ENCODE data around the gene FCHSD2.
"Not testable (repeated sequence)": the region's sequence is repeated elsewhere in the genome, so short reads cannot be mapped to it uniquely, and the experiment has no call there.

Gene FCHSD2

DNA sequence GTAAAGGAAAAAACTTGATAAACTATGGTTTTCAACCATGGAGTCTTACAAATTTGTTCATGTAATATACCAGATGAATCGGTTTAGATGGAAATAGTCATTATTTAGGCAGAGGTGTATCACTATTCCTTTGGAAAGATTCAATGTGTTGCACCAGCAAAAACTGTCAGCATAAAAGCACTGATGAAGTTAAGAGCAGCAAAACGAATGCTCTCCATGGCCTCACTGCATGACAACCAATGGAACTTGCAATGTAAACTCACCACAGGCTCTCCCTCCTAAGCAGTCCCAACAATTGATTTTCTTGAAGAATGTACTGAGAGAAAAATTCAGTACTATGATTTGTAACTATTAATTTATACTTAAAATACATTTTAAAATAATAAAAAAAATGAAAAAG is 139.9 kb downstream of the FCHSD2 start:
- DNase-seq: no peak

DNA sequence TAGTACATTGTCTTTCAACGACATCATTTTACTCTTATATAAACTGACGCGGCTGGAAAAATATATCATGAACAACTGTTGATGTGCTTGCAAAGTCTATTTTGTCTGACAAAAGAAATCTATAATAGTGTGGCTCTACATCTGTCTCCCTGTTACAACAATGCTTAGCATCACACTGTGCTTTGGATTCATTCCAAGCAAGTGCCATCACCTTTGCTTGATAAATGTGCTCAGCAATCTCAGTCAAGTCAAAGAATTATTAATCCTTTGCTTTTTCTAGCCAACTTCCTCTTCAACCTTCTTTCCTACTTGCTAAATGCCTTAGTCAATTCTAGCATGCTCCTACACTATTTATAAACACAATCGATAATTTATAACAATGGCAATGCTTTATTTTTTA is 140.5 kb downstream of the FCHSD2 start:
- DNase-seq: no peak

DNA sequence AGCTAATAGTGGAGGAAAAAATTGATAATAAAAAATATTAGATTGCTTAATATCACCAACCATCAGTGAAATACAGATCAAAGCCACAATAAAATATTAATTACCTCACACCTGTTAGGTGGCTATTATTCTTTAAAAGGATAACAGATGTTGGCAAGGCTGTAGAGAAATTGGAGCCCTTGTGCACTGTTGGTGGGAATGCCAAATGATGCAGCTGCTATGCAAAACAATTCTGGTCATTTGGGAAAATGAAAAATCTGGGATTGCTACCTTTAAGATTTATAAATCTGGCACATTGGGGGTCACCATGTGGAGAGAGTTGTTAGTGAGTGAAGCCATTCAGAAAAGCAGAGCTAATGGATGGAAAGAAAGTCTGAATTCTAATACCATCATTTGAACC is 143.4 kb downstream of the FCHSD2 start:
- no peak for DNase-seq

DNA sequence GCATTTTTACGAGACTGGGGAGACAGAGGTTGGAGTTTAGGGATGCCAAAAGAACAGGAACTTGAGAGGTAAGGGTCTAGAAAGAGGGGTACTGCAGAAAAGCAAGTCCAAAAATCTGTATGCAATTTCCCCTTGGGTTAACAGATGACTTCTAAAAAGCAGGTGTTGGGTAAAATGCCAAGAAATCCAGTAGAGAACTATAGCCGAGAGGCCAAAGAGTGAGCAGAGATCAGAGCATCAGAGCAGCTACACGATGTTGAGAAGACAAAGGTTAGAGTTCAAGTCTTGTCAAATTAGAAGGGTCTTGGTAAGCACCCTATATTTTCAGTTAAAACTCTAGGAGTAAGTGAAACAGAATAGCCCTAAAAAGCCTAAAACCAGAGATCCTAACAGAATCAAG is 145.2 kb downstream of the FCHSD2 start:
- DNase-seq: peak; percentile 18

DNA sequence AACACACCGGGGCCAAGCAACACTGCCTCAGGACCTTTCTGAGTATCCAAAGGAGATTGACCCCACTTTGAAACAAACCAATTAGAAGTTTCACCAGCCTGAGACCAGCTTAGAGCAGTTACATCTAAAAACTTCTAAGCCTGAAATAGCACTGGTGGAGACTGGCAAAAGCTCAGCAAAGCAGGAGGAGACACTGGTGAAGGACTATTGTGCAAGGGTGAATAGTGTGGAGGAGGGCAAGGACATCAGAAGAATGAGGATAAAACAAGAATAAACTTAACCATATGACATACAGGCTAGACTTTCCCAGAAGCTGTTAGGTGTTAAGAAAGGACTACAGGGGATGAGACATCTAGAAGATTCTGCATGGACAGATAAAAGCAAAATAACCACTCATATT is 152.4 kb downstream of the FCHSD2 start:
- no peak for DNase-seq

DNA sequence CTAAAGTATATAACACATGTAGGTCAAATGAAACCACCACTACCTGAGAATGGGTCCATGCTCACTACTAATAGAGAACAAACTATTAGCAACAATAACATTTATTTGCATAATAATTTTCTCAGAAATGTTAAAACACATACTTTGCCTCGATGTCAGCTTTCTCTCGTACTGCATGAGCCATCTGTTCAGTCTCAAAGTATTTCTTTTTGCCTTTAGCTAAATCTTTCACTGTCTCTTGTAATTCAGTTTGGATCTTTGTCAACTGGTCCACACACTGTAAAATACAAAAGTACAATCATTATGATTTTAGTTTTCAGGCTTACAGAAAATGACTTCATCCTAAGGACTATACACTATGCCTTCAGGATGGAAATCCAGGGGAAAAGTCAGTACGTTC is 153.3 kb downstream of the FCHSD2 start:
- DNase-seq: no peak

DNA sequence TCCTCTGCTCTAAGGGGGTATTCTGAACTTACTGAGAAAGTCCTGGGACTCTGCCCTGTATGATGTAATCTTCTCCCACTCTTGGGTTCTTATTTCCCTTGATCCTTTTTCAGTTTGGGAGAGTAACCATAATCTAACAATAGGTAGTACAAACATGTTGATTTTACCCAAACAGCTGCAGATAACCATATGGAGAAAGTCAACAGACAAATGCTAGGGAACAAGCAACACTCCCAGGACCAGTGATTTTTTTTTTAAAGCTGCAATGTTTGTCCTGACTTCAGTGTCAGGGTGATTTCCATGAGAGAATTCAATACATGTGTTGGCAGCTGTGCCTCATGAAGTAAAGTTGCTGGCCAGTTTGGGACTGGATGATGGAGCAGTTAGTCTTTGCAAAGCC is 156.5 kb downstream of the FCHSD2 start:
- DNase-seq: no peak

DNA sequence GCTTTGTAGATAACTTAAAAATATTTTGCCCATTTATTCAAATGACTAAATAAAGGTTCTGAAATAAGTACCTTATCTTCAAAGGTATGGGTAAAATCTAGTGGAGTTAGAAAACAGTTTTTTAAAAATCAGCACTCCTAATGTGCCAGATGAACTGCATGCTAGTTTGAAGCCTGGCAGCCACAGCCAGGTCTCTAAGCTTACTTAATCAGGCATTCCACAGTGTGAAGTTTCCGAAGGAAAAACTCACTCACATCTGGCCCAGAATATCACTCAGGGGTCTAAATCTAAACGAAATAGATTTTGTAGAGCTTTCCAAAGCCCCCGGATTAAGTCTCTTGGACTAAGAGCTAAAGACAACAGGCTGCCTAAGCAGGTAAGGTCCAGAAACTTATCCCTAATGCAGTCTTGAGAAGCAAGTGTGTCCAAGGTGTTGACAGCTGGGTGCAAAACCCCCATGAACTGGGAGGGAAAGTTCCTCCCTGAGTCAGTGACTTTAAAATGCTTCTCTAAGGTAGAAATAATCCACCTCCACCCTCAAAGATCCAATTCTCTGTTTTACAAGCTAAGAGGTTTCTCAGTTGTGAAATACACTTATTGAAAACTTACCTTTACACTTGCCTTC is 157.6 kb downstream of the FCHSD2 start:
- no peak for DNase-seq

DNA sequence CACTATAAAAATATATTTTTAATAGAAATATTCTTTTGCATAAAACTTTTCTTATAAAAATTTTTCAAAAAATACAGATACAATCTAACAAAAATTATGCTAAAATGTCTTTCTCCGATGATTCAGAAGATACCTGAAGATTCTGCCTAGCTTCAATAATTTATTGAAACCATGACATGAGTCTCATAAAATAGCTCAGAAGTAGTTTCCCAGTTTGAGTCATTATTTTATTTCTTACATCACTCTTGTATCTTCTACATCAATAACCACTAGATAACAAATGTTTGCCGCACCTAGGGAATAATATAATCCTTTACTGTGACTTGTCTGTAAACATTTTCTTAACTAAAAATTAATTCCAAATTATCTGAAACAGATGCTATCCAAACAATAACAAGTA is 158.6 kb downstream of the FCHSD2 start:
- no peak for DNase-seq

DNA sequence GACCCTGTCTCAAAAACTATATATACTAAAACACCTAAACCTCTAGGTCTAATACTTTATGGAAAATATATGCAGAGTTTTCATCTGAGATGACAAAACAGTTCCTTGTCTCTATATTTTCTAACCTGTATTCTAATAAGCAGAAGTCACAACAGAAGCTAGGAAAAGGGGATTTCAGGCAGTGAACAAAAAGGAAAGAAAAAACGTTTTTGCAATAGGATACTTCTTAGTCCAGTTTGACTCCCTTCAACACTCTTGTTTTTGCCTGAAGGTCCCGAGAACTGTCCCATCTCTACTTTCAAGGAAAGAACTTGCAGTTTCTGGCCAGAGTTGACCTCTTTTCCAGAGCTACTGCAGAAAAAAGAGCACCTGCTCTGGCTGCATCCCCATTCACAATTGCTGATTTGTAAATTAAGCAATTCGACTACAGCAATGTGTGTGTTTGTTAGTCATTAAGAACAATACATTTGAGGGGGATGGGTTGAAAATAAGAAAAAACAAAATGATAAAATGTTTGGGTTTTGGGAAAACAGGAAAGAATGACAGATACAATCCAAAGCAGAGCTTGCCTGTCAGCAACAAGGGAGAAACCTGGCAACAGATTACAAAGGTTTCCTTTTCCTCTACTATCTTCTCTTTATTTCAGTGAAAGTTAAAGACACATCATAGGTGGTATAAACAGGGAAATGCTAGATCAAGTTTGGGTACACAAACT is 160.0 kb downstream of the FCHSD2 start:
- DNase-seq: no peak

DNA sequence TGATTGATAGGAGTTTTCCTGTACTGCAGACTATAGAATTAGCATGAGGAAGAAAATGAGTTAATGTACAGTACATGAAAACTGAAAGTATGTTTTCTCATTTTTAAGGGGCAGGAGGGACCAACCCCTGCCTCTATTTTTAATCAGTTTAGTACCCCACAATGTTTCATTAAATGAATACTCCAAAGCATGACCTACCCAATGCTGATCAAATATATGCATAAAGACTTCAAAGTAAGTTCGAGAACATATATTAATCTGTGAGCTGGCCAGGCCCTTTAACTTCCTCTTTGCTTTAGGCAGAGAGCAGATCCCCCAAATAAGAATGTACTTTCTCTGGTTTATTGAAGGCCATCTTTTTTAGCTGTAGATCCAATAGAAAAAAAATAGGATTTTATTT is 161.0 kb downstream of the FCHSD2 start:
- DNase-seq: no peak

DNA sequence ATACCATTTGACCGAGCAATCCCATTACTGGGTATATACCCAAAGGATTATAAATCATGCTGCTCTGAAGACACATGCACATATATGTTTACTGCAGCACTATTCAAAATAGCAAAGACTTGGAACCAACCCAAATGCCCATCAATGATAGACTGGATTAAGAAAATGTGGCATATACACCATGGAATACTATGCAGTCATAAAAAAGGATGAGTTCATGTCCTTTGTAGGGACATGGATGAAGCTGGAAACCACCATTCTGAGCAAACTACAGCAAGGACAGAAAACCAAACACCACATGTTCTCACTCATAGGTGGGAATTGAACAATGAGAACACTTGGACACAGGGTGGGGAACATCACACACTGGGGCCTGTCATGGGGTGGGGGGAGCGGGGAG is 164.3 kb downstream of the FCHSD2 start:
- not testable (repeated sequence) for DNase-seq

DNA sequence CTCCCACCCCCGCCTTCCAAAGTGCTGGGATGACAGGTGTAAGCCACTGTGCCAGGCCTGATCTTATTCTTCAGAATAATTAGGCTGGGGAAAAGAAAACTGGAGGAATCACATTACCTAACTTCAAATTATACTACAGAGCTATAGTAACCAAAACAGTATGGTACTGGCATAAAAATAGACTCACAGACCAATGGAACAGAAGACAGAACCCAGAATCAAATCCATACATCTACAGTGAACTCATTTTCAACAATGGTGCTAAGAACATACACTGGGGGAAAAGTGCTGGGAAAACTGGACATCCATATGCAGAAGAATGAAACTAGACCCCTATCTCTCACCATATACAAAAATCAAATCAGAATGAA is 165.6 kb downstream of the FCHSD2 start:
- not testable (repeated sequence) for DNase-seq

DNA sequence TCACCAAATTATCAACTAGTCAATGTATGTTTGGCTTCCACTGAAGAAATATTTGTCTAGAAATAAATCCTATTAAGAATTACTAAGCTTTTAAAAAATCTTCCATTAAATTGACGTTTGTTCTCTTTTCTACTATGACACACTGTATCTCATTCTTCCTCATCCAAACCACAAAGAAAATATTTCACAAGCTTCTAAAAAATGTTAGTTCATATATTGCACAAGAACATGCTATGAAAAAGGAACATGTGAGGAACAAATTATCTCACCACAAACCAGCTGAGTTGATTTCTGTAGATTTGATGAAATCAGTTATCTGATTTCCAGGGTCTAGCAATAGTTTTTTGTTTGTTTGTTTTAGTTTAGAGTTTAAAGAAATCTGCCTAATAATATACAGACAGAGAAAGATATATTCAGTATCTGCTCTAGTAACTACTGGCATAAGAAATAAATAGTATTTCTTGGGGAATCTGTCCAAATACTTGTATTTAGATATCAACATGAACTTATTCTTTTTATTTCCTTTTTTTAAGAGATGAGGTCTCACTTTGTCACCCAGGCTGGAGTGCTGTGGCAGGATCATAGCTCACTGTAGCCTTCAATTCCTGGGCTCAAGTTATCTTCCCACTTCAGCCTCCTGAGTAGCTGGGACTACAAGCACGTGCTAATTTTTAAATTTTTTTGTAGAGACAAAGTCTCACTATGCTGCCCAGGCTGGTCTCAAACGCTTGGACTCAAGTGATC is 166.2 kb downstream of the FCHSD2 start:
- peak; percentile 97 for DNase-seq

DNA sequence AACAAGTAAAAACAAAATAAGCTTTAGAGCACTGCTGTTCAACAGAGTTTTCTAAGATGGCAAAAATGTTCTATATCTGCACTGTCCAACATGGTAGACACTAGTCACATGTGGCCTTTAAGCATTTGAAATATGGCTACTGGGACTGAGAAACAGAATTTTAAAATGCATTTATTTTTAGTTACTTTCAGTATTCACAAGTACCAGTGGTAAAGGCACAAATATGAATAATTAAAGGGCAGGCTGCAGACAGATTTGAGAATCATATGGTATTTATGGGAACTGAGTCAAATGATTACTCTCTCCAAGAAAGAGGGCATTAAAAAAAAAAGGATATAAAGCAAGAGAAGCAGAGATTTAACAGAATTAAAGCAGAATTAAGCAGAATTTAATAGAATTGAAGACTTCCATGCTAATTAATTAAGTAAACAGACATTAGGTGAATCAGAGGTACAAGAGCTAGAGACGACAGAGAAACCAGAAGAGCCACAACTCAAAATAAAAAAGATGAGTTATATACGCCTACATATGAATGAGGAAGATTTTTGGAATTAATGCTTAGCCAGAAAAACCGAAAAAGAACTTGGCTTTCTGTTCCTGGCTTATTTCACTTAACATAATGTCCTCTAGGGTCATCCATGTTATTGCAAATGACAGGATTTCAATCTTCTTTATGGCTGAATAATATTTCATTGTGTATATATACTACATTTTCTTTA is 167.5 kb downstream of the FCHSD2 start:
- DNase-seq: no peak

DNA sequence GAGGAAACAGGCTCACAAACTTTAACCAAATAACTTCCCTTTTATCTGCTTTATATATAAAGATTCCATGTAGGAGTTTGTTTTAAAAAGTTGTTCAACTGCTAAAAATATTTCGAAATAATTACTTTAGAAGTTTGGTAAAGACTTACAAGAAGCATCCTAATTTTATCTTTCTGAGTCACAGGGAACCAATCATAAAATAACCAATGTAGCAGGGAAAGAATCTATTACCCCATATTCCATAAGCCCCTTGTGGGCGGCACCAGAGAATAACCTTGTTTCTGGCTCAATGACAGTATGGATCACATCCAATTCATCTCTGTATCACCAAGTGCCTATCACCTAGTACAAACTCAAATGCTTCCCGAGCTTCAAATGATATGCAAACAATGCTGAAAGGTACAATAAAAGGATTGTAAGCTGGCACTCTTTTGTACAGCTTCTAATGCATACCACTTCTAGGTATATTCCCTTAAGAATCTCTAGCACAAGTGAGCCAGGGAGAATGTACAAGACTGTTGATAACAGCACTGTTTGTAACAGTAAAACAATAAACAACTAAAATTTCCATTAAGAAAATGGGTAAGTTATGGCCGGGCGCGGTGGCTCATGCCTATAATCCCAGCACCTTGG is 169.5 kb downstream of the FCHSD2 start:
- no peak for DNase-seq

DNA sequence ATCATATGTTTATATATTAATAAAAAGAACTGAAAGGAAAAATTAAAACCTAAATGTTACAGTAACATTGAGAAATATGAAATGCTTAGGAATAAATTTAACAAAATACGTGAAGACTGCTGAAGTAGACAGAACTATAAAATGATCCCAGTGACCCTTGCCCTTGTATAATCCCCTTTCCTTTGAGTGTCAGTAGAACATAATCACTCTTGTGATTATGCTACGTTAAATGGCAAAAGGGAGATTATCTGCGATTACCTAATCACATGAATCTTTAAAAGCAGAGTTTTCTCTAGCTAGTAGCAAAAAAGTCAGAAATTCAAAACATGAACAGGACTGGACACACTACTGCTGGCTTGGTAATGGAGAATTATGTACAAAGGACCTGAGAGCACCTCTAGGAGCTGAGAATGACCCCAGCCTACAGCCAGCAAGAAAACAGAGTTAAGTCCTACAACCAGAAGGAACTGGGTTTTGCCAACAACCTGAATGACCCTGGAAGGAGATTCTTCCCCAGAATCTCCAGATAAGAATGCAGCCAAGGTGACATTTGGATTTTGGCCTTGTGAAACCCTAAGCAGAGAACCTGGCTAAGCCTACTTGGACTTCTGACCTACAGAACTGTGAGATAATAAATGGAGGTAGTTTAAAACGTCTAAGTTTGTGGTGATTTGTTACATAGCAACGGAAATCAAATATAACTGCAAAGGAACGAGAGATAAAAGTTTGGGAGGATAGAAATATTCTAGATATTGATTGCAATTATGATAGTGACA is 170.7 kb downstream of the FCHSD2 start:
- DNase-seq: no peak

DNA sequence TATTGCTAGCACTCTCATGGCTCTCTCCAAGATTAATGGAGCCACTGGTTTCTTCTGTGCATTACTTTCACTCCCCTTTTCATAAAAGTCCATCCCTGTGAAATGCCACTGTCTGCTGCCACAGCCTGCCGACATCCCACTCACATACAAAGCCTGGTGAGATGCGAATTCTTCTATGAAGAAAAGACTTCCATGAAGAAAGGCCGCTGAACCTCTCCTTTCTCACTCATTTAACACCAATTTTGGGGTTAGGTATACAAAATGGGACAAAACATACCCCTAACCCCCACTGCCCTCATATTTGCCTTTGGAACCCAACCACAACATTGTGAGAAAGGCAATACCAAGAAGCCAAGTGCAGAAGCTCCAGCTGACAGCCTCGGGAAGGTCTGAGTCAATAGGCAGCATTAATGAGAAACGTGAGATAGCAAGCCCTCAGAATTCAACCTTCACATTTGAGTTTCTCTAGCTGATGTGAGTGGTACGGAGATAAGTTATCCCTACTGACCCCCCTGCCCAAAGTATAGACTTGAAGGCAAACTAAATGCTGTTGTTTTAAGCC is 171.5 kb downstream of the FCHSD2 start:
- DNase-seq: no peak

DNA sequence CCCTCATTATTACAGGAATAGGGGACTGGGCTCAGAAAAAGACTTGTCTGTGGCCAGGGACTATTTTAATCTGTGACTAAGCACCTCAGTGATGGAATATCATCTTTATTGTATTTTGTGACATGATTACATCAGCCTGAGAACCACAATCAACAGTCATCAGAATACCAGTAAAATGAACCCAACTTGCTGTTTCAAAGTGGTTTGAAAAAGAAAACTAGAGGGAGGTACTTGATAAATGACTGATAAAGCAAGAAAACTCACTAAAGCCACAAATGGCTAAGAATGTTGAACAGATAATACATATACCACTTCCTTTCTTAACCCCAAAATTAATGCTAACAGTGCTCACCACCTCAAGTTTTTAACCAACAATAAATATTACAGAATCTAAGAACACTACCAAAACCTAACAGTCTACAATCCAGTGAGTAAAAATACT is 172.2 kb downstream of the FCHSD2 start:
- DNase-seq: peak; percentile 12

DNA sequence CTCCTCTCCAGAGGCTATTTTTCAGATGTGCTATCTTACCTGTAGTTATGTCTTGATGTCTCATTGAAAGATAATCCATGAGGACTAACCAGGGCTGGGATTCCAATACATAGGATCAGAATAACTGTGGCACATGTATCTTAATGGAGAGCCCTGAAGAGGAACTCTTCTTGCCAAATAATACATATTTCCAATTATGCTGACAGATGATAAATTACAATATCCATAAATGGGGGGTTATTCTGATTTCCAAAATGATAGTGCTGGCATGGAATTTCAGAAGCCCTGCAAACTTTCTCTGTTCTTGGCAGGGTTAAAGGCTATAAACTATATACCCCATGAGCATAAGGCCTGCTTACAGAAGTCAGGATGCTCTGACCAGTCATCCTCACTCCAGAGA is 173.7 kb downstream of the FCHSD2 start:
- DNase-seq: no peak

DNA sequence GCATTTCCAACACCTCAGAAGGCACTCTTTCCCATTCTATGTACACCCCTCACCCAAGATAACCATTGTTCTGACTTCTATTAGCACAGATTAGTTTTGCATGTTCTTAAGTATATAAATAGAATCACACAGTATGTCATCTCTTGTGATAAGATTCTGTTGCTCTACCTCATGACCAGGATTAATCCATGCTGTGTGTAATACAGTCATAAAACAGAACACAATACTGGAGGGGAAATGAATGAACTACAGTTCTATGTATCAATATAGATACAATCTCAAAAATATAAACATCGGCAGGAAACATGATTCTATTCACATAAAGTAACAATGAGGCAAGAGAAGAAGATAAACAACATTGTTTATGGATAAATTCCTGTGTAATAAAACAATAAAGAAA is 176.4 kb downstream of the FCHSD2 start:
- DNase-seq: no peak

DNA sequence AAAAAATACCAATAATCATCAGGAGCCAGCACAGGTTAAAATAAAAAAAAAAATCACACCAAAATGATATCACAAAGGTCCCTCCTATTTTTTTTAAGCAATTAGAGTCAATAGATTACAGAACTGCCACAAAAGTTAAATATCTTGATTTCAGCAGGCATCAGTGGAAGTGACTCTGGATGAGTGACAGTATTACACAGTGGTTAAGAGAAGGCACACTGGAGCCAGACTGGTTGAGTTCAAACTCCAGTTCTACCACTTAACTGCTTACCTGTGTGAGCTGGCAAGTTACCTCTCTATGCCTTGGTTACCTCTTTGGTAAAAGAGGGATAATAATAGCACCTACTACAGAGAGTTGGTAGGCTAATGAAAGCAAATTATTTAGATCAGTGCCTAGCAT is 179.4 kb downstream of the FCHSD2 start:
- DNase-seq: no peak
